ENCODE data around the gene PCSK7. TPM values are rescaled to one million over a fixed set of nuclear protein-coding genes. Genes with fewer than 3 reads are reported as not detected.

PCSK7 gene
- total RNA-seq, 2 donors from 2014 or later: 111 to 195 TPM

DNA sequence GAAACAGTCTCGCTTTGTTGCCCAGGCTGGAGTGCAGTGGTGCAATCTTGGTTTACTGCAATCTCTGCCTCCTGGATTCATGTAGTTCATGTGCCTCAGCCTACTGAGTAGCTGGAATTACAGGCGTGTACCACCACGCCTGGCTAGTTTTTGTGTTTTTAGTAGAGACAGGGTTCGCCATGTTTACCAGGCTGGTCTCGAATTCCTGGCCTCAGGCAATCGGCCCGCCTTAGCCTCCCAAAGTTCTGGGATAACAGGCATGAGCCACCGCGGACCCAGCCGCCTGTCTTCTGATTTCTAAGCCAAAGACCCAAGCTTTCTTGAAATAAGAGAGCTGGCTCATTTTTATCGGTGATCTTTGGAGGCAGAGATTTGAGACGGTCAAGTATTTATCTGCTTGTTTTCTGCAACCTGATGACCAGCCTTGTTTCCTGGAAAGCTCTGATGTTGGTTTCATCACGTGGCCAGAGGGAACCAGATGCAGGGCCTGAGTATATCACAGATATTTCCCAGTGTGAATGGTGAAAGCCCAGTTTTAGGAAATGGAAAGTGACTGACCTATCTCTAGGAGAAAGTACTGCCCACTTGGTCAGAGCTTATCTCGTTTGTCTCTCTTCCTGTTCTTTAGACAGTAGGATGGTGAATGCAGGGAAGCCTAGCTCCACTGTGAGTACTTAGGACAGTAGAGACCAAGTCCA lies 59.0 kb downstream of the PCSK7 start:
- TF ChIP-seq, protein P1, sequence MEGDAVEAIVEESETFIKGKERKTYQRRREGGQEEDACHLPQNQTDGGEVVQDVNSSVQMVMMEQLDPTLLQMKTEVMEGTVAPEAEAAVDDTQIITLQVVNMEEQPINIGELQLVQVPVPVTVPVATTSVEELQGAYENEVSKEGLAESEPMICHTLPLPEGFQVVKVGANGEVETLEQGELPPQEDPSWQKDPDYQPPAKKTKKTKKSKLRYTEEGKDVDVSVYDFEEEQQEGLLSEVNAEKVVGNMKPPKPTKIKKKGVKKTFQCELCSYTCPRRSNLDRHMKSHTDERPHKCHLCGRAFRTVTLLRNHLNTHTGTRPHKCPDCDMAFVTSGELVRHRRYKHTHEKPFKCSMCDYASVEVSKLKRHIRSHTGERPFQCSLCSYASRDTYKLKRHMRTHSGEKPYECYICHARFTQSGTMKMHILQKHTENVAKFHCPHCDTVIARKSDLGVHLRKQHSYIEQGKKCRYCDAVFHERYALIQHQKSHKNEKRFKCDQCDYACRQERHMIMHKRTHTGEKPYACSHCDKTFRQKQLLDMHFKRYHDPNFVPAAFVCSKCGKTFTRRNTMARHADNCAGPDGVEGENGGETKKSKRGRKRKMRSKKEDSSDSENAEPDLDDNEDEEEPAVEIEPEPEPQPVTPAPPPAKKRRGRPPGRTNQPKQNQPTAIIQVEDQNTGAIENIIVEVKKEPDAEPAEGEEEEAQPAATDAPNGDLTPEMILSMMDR (IDR thresholded peaks at IDR 0.05): no peak
- H3K9ac ChIP-seq (ENCODE audit: low read depth in 2 of 2, low read length in 2 of 2): no peak overlapping the region
- intact Hi-C loops (cut with DNase I): no loop called here
- no peak for DNase-seq
- no peaks in the 10 kb centered on the region for H3K27me3 ChIP-seq
- no peaks in the 10 kb centered on the region for H3K4me1 ChIP-seq
- no peaks in the 10 kb centered on the region for H3K36me3 ChIP-seq
- no peaks in the 10 kb centered on the region for H3K9me3 ChIP-seq
- no peak overlapping the region for H3K4me3 ChIP-seq
- no peak overlapping the region for H3K27ac ChIP-seq

DNA sequence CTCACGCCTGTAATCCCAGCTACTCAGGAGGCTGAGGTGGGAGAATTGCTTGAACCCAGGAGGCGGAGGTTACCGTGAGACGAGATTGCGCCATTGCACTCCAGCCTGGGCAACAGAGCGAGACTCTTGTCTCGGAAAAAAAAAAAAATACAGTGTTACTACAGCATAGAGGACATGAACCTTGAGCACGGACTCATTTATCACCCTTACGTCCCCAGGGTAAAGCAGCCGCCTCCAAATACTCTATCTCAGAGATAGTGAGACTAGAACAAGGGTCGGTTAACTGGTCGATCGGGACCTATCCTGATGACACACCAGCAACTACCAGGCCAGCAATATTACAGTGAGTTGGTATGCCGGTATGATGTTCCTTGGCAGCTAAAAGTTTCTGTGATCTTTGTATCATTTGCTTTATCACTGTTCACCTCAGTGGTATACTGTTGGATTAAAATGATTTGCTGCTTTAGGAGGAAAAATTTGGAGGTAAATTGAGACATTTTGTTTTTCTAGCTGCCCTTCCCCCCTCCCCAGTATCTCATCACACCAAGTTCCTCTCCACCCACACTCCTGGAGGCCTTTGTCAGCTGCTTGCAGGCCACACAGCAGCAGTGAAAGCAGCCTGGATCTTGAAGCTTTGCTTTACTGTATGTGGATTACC lies 60.3 kb downstream of the PCSK7 start:
- H3K36me3 ChIP-seq: no peaks in the 10 kb centered on the region
- H3K27ac ChIP-seq: no peak overlapping the region
- no peaks in the 10 kb centered on the region for H3K27me3 ChIP-seq
- TF ChIP-seq, protein P1 (IDR thresholded peaks at IDR 0.05): no peak
- H3K9ac ChIP-seq (ENCODE audit: low read depth in 2 of 2, low read length in 2 of 2): no peak overlapping the region
- H3K4me1 ChIP-seq: no peaks in the 10 kb centered on the region
- intact Hi-C loops (cut with DNase I): no loop called here
- no peak for DNase-seq
- no peak overlapping the region for H3K4me3 ChIP-seq
- H3K9me3 ChIP-seq: no peaks in the 10 kb centered on the region

DNA sequence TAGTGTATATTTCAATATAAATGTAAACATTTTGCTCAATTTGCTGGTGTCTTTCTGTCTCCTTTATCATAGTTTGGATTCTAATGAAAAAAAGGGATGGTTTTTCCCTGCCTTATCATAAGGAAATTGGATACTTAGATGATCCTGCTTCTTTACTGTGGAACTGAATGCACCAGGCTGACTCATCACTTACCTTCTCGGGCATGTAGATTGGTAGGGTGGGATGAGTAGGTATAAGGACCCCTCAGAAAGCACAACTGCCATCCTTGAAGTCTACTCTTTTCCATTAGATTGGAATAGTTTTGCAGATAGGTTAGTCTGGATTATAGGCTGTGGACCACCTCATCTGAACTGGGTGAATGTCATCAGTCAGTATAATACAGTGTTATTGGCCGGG lies 60.9 kb downstream of the PCSK7 start:
- Histone ChIP-seq H3K9me3 (no peaks in the 10 kb centered on the region), H3K36me3 (no peaks in the 10 kb centered on the region), H3K4me3 (no peak overlapping the region), H3K27ac (no peak overlapping the region), H3K4me1 (no peaks in the 10 kb centered on the region), H3K9ac (ENCODE audit: low read depth in 2 of 2, low read length in 2 of 2) (no peak overlapping the region), H3K27me3 (no peaks in the 10 kb centered on the region)
- TF ChIP-seq, protein P1 (IDR thresholded peaks at IDR 0.05): no peak
- intact Hi-C loops (cut with DNase I): no loop called here
- no peak for DNase-seq

DNA sequence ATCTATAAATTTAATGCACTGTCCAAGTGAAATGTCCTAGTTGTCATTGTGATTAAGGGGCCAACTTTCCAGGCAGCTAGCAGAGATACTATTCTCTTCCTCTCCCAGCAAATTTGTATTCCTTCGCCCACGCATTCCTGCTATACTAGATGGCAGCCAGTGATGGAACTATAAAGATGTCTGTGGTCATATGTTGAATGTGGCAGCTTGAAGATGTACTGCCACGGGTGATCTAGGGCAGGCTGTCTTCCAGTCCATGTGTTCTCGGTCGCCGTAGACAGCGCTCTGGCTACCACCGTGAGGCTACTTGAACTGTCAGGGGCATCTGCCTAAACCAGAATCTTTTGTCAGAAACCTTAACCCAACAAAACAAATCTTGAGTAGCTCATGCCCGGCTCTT lies 61.7 kb downstream of the PCSK7 start:
- Histone ChIP-seq H3K4me3 (no peak overlapping the region), H3K36me3 (peaks cover 4% of the 10 kb centered on the region), H3K9ac (ENCODE audit: low read depth in 2 of 2, low read length in 2 of 2) (no peak overlapping the region), H3K4me1 (no peaks in the 10 kb centered on the region), H3K27ac (no peak overlapping the region), H3K9me3 (no peaks in the 10 kb centered on the region), H3K27me3 (no peaks in the 10 kb centered on the region)
- DNase-seq: no peak
- TF ChIP-seq, protein P1 (IDR thresholded peaks at IDR 0.05): no peak
- intact Hi-C loops (cut with DNase I): no loop called here

DNA sequence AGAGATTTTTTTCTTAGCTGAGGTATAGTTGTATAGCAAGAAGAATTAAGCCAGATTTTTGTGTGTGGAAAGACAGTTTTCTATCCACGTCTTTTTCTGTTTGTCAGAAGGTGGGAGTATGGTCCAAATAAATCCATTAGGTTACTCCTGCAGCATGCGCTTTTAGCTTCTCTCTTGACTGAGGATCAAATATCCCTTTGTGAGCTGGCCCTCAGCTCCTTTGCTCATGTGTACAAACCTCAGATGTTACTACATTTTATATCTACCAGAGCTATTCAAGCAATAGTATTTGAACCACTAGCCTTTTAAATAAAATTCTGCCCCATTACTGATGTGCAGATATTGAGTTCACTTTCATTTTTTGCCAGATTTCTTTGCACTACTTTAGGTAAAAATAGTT lies 62.1 kb downstream of the PCSK7 start:
- TF ChIP-seq, protein P1 (IDR thresholded peaks at IDR 0.05): no peak
- Histone ChIP-seq H3K9ac (ENCODE audit: low read depth in 2 of 2, low read length in 2 of 2) (no peak overlapping the region), H3K36me3 (peaks cover 6% of the 10 kb centered on the region), H3K27ac (no peak overlapping the region), H3K9me3 (no peaks in the 10 kb centered on the region), H3K4me3 (no peak overlapping the region), H3K27me3 (no peaks in the 10 kb centered on the region), H3K4me1 (no peaks in the 10 kb centered on the region)
- DNase-seq: no peak
- intact Hi-C loops (cut with DNase I): no loop called here

Data from colonic mucosa (tissue), 4 donors.